ENCODE results near the gene EIF2D.

The EIF2D gene

DNA sequence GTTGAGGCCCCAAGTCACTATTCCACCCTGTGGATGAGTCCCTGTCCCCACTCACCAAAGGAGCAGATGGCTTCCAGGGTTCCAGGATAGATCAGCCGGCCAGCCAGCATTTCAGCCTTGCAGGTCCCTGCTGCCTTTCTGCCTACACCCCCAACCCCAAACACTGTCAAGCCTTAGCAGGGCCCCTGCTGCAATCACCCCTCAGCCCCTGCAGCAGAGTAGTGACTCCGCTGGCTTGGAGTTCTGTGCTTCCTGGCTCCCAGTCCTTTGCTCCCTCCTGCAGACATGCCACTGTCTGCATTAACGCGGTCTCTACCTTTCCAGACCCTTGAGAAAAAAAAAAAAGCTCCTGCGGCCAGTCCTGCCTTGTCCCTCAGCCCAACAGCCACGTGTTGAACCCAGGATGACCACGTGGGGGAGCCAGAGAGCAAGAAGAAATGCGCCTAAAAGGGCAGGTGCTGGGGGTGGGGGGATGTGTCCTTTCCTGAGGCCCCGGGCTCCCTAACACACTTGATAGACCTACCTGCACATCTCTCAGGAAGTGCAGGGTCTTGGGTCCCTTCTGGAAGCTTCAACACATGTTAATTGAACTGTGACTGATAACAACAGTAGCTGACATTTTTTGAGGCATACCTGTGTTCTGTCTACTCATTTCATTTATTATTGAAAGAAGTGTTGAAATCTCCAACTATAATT lies 67.6 kb downstream of the EIF2D start:
- DNase-seq, result peak; percentile 79 to 87
